Measurements from ENCODE around the gene SMIM22.

SMIM22 gene

GRCh38 chr16:4828567-4829321 lies 33.6 kb downstream of the SMIM22 start:
- no peak for DNase-seq

GRCh38 chr16:4830408-4830807 lies 35.2 kb downstream of the SMIM22 start:
- DNase-seq = no peak

- no peak for DNase-seq
These were observed 36.4 kb downstream of the SMIM22 start for GRCh38 chr16:4831616-4832015.

GRCh38 chr16:4832698-4833343 lies 37.7 kb downstream of the SMIM22 start:
- DNase-seq = no peak

- no peak for DNase-seq
These were observed 38.4 kb downstream of the SMIM22 start for GRCh38 chr16:4833584-4833983.

- no peak for DNase-seq
These were observed 41.6 kb downstream of the SMIM22 start for GRCh38 chr16:4836727-4837126.

GRCh38 chr16:4837733-4838501 lies 42.7 kb downstream of the SMIM22 start:
- no peak for DNase-seq

GRCh38 chr16:4839942-4840341 lies 44.8 kb downstream of the SMIM22 start:
- DNase-seq = no peak

- DNase-seq = no peak
These were observed 45.8 kb downstream of the SMIM22 start for GRCh38 chr16:4840984-4841383.

Data from activated CD4-positive, alpha-beta T cell treated with anti-CD3 and anti-CD28 coated beads for 4 hours (primary cell).